ENCODE results near the gene CDK5. TPM values are rescaled to one million over a fixed set of nuclear protein-coding genes. Genes with fewer than 3 reads are reported as not detected.
A peak's percentile ranks its signal among the peaks of the same experiment; 100 is the strongest.

CDK5 gene
- total and polyA plus RNA-seq, 9 of the 15 experiments (the other 6 are each of a cell fraction or from before 2014, with no cell fraction given) = 3.2 to 38.0 (median 27.5) TPM

DNA sequence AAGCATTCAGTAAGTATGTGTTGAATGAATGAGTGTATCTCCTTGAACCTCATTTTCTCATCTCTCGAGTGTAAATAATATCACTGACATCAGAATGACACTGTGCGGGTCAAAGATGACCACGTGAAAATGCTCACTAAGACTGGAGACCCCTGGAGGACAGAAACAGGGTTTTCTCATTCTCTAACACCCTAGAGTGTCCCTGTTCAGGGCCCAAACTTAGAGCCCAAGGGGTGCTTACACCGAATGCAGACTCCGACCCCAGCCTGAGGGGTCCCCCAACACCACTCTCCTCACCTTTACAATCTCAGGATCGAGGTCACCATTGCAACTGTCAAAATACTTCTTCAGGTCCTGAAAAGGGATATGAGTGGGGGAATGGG lies 1.4 kb downstream of the CDK5 start (continued):
- TF ChIP-seq, protein P1, sequence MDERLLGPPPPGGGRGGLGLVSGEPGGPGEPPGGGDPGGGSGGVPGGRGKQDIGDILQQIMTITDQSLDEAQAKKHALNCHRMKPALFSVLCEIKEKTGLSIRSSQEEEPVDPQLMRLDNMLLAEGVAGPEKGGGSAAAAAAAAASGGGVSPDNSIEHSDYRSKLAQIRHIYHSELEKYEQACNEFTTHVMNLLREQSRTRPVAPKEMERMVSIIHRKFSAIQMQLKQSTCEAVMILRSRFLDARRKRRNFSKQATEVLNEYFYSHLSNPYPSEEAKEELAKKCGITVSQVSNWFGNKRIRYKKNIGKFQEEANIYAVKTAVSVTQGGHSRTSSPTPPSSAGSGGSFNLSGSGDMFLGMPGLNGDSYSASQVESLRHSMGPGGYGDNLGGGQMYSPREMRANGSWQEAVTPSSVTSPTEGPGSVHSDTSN (CRISPR knock-in tag; IDR thresholded peaks at IDR 0.05; ENCODE audit: low read depth) = no peak
- TF ChIP-seq, protein P1 (tag; conservative IDR thresholded peaks at IDR 0.05; ENCODE audit: low read depth) = 0 out of 2 replicates have a peak, but pooled peaks have one; percentile 42
- TF ChIP-seq SRSF9 (IDR thresholded peaks at IDR 0.05; ENCODE audit: borderline replicate concordance, low read depth, low read length) = no peak
- TF ChIP-seq POLR2B (IDR thresholded peaks at IDR 0.05; ENCODE audit: low read depth, partially characterized antibody) = no peak
- TF ChIP-seq FOXK2 (conservative IDR thresholded peaks at IDR 0.05 in 1 of 2, IDR thresholded peaks at IDR 0.05 in 1 of 2; ENCODE audit: low read depth in 2 of 2) = peak; percentile 29 to 58; a peak in 3 of 4 replicates
- no peak for TF ChIP-seq SNIP1 (IDR thresholded peaks at IDR 0.05; ENCODE audit: low read depth)
- TF ChIP-seq FOXJ2 (tag; IDR thresholded peaks at IDR 0.05) = no peak
- TF ChIP-seq BCL6 (CRISPR knock-in tag; IDR thresholded peaks at IDR 0.05) = no peak
- TF ChIP-seq ZNF57 (CRISPR knock-in tag; IDR thresholded peaks at IDR 0.05) = no peak
- no peak for TF ChIP-seq LARP7 (IDR thresholded peaks at IDR 0.05)
- TF ChIP-seq MBD2 (IDR thresholded peaks at IDR 0.05; ENCODE audit: borderline replicate concordance, low read depth) = peak; percentile 39; the same call in 1 of the 2 replicates
- TF ChIP-seq RBM15 (IDR thresholded peaks at IDR 0.05; ENCODE audit: insufficient read depth, low read length) = no peak
- TF ChIP-seq NCOA4 (IDR thresholded peaks at IDR 0.05; ENCODE audit: partially characterized antibody) = no peak
- TF ChIP-seq, protein P2, sequence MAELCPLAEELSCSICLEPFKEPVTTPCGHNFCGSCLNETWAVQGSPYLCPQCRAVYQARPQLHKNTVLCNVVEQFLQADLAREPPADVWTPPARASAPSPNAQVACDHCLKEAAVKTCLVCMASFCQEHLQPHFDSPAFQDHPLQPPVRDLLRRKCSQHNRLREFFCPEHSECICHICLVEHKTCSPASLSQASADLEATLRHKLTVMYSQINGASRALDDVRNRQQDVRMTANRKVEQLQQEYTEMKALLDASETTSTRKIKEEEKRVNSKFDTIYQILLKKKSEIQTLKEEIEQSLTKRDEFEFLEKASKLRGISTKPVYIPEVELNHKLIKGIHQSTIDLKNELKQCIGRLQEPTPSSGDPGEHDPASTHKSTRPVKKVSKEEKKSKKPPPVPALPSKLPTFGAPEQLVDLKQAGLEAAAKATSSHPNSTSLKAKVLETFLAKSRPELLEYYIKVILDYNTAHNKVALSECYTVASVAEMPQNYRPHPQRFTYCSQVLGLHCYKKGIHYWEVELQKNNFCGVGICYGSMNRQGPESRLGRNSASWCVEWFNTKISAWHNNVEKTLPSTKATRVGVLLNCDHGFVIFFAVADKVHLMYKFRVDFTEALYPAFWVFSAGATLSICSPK (IDR thresholded peaks at IDR 0.05; ENCODE audit: borderline replicate concordance) = no peak
- 0 out of 2 replicates have a peak, but pooled peaks have one; percentile 31 for TF ChIP-seq PYGO2 (tag; IDR thresholded peaks at IDR 0.05)
- TF ChIP-seq, protein P3, sequence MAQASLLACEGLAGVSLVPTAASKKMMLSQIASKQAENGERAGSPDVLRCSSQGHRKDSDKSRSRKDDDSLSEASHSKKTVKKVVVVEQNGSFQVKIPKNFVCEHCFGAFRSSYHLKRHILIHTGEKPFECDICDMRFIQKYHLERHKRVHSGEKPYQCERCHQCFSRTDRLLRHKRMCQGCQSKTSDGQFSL (CRISPR knock-in tag; IDR thresholded peaks at IDR 0.05) = no peak
- TF ChIP-seq, protein P3 (tag; IDR thresholded peaks at IDR 0.05) = no peak
- TF ChIP-seq, protein P4, sequence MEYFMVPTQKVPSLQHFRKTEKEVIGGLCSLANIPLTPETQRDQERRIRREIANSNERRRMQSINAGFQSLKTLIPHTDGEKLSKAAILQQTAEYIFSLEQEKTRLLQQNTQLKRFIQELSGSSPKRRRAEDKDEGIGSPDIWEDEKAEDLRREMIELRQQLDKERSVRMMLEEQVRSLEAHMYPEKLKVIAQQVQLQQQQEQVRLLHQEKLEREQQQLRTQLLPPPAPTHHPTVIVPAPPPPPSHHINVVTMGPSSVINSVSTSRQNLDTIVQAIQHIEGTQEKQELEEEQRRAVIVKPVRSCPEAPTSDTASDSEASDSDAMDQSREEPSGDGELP (CRISPR knock-in tag; IDR thresholded peaks at IDR 0.05; ENCODE audit: borderline replicate concordance) = no peak
- no peak for TF ChIP-seq NR2F6 (CRISPR knock-in tag; IDR thresholded peaks at IDR 0.05)
- no peak for TF ChIP-seq DACH1 (IDR thresholded peaks at IDR 0.05; ENCODE audit: partially characterized antibody)
- no peak for TF ChIP-seq PHB2 (IDR thresholded peaks at IDR 0.05; ENCODE audit: low read depth)
- no peak for TF ChIP-seq ZNF324 (CRISPR knock-in tag; IDR thresholded peaks at IDR 0.05)

All from K562 (cell line).